HG03060 (cell line): ENCODE data around the gene KLK15.

Experiments
- ATAC-seq: cut with Tn5 transposase; IDR thresholded peaks from one replicate; pipeline ENCODE4 v1.9.1; 2021; ENCODE audit warnings: low read depth, moderate number of reproducible peaks; ENCODE audit not compliant: unreplicated experiment

The KLK15 gene, protein sequence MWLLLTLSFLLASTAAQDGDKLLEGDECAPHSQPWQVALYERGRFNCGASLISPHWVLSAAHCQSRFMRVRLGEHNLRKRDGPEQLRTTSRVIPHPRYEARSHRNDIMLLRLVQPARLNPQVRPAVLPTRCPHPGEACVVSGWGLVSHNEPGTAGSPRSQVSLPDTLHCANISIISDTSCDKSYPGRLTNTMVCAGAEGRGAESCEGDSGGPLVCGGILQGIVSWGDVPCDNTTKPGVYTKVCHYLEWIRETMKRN

GRCh38 chr19:50833117-50833801, at the start of gene KLK15:
KLK15 (minus strand) TSS chr19:50833574; CDS start chr19:50831492, 2,082 bp downstream.
- ATAC-seq = no peak

DNA sequence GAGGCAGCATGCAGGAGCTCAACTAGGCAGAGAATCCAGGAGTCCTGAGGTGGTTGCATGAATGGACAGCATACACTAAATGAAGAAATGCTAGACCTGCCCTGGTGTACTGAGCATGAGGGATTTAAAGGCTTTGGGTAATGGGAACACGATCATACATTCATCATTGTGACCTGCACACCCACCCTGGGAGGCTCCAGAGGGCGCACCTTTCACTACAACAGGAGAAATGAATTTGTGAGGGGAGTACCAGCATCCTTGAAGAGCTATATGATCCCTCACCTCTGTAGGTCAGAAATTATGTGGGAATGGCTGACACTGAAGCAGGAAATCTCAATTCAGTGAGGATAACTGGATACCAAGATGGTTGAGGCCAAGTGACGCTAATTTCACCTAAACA, 48.8 kb upstream of the KLK15 start:
- ATAC-seq = no peak

- ATAC-seq = no peak
These were observed 46.9 kb upstream of the KLK15 start for GRCh38 chr19:50880241-50880640.

DNA sequence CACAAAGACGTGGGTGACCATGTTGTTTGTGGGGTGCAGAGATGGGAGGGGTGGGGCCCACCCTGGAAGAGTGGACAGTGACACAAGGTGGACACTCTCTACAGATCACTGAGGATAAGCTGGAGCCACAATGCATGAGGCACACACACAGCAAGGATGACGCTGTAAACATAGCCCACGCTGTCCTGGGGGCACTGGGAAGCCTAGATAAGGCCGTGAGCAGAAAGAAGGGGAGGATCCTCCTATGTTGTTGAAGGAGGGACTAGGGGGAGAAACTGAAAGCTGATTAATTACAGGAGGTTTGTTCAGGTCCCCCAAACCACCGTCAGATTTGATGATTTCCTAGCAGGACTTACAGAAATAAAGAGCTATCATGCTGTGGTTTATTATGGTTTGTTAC, 45.5 kb upstream of the KLK15 start:
- no peak for ATAC-seq

- no peak for ATAC-seq
These were observed 44.0 kb upstream of the KLK15 start for GRCh38 chr19:50877338-50877737.

- no peak for ATAC-seq
These were observed 43.1 kb upstream of the KLK15 start for GRCh38 chr19:50876456-50876855.

DNA sequence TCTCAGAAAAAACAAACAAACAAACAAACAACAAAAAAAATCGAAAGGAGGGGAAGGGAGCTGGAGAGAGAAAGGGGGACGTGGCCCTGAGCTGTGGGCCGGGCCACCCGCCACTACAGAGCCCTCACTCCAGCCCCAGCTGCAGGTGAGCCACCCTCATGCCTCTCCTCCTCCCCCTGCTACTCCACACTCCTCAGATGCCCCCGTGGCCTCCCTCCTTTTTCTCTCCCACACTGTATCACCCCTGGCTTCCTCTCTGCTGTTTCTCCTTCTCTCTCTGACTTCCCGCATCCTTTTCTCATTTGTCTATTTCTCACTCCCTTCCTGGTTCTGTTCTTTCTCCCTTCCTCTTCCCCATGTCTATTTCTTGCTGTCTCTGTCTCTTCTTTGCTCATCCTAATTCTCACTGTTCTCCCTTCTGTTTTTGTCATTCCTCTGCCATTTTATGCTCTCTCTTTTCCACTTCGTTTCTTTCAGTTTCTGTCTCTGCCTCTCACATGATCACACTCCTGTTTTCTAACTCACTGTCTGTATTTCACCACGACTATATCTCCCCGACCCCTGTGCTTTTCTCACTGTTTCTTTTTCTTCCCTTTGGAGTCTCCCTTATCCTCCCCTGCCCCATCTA, 42.5 kb upstream of the KLK15 start:
- no peak for ATAC-seq

- no peak for ATAC-seq
These were observed 40.8 kb upstream of the KLK15 start for GRCh38 chr19:50874211-50874610.

DNA sequence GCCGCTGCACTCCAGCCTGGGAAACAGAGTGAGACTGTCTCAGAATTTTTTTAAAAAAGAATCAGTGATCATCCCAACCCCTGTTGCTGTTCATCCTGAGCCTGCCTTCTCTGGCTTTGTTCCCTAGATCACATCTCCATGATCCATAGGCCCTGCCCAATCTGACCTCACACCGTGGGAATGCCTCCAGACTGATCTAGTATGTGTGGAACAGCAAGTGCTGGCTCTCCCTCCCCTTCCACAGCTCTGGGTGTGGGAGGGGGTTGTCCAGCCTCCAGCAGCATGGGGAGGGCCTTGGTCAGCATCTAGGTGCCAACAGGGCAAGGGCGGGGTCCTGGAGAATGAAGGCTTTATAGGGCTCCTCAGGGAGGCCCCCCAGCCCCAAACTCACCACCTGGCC, 39.7 kb upstream of the KLK15 start, which contains the start of gene KLK2:
KLK2 (plus strand) TSS at position 384 of the 400 bp plus-strand sequence. CDS start 35 bp downstream, outside the sequence.
- ATAC-seq = no peak

DNA sequence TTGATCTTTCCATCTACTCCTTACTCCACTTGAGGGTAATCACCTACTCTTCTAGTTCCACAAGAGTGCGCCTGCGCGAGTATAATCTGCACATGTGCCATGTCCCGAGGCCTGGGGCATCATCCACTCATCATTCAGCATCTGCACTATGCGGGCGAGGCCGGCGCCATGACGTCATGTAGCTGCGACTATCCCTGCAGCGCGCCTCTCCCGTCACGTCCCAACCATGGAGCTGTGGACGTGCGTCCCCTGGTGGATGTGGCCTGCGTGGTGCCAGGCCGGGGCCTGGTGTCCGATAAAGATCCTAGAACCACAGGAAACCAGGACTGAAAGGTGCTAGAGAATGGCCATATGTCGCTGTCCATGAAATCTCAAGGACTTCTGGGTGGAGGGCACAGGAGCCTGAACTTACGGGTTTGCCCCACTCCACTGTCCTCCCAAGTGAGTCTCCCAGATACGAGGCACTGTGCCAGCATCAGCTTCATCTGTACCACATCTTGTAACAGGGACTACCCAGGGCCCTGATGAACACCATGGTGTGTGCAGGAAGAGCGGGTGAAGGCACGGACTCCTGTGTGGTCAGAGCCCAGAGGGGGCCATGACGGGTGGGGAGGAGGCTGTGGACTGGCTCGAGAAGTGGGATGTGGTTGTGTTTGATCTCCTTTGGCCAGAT, 37.2 kb upstream of the KLK15 start:
- ATAC-seq = no peak

GRCh38 chr19:50869479-50869878, 36.1 kb upstream of the KLK15 start:
- ATAC-seq = no peak

GRCh38 chr19:50861496-50862286, 28.3 kb upstream of the KLK15 start:
- no peak for ATAC-seq

DNA sequence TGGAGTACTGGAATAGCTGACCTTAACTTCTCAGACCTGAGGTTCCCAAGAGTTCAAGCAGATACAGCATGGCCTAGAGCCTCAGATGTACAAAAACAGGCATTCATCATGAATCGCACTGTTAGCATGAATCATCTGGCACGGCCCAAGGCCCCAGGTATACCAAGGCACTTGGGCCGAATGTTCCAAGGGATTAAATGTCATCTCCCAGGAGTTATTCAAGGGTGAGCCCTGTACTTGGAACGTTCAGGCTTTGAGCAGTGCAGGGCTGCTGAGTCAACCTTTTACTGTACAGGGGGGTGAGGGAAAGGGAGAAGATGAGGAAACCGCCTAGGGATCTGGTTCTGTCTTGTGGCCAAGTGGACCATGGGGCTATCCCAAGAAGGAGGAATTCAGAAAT, 27.6 kb upstream of the KLK15 start:
- ATAC-seq = no peak

- no peak for ATAC-seq
These were observed 26.5 kb upstream of the KLK15 start for GRCh38 chr19:50859849-50860248.

DNA sequence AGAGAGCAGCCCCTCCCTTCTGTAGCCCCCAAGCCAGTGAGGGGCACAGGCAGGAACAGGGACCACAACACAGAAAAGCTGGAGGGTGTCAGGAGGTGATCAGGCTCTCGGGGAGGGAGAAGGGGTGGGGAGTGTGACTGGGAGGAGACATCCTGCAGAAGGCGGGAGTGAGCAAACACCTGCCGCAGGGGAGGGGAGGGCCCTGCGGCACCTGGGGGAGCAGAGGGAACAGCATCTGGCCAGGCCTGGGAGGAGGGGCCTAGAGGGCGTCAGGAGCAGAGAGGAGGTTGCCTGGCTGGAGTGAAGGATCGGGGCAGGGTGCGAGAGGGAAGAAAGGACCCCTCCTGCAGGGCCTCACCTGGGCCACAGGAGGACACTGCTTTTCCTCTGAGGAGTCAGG, 25.5 kb upstream of the KLK15 start:
- ATAC-seq = no peak

- ATAC-seq = no peak
These were observed 24.0 kb upstream of the KLK15 start for GRCh38 chr19:50857366-50857765.

DNA sequence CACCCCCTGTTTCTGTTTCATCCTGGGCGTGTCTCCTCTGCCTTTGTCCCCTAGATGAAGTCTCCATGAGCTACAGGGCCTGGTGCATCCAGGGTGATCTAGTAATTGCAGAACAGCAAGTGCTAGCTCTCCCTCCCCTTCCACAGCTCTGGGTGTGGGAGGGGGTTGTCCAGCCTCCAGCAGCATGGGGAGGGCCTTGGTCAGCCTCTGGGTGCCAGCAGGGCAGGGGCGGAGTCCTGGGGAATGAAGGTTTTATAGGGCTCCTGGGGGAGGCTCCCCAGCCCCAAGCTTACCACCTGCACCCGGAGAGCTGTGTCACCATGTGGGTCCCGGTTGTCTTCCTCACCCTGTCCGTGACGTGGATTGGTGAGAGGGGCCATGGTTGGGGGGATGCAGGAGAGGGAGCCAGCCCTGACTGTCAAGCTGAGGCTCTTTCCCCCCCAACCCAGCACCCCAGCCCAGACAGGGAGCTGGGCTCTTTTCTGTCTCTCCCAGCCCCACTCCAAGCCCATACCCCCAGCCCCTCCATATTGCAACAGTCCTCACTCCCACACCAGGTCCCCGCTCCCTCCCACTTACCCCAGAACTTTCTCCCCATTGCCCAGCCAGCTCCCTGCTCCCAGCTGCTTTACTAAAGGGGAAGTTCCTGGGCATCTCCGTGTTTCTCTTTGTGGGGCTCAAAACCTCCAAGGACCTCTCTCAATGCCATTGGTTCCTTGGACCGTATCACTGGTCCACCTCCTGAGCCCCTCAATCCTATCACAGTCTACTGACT, 21.4 kb upstream of the KLK15 start, which contains the start of gene KLK3:
KLK3 (plus strand) TSS at position 280 of the 775 bp plus-strand sequence; CDS start at position 321, 41 bp downstream.
- no peak for ATAC-seq

GRCh38 chr19:50851620-50852019, 18.2 kb upstream of the KLK15 start:
- ATAC-seq = no peak

GRCh38 chr19:50850738-50851137, 17.4 kb upstream of the KLK15 start:
- ATAC-seq = no peak
